DND-41 (cell line): ENCODE data around the gene TNNC1.

Experiments used
- CTCF ChIP-seq: IDR thresholded peaks from 2 replicates; pipeline ENCODE4 v1.5.1; 2012; ENCODE audit warnings: borderline replicate concordance, low read length, moderate library complexity, mild to moderate bottlenecking; ENCODE audit not compliant: poor library complexity, severe bottlenecking; ENCODE audit errors: extremely low read depth
- EZH2 ChIP-seq: IDR thresholded peaks from 3 replicates; pipeline ENCODE4 v1.6.1; 2012; ENCODE audit warnings: borderline replicate concordance, low read depth, mild to moderate bottlenecking, moderate library complexity, low read length, inconsistent platforms; ENCODE audit not compliant: severe bottlenecking

- TF ChIP-seq CTCF (no peak), EZH2 (no peak)
Observed at GRCh38 chr3:52493232-52494017, 39.6 kb upstream of the TNNC1 start.
